Measurements from ENCODE around the gene ELF3.

ELF3 gene

DNA sequence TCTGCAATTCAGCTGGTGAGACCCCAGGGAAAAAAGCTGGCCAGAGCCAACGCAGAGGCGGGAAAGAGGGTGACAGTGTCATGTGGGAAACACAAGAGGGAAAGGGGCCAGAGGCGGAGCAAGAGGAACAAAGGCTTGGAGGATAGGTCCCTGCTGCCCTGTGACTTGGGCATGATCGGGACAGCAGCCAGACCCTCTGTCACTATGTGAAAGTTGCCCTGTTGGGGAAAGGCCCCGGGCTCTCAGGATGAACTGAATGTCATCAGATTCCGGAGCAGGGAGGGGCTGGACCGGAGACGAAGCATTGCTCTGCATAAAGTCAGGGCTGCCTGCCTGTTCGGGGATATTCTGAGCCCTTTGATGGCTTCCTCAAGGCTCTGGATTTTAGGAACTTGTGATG lies 5.7 kb upstream of the ELF3 start:
- no peaks in the 10 kb centered on the region for H3K9me2 ChIP-seq (replicated peaks; ENCODE audit: control insufficient read depth, low read length)
- H3K27me3 ChIP-seq (ENCODE audit: control insufficient read depth, low read length): no peaks in the 10 kb centered on the region
- peaks cover 34% of the 10 kb centered on the region for H3K36me3 ChIP-seq (ENCODE audit: control insufficient read depth, low read length)
- H3K4me1 ChIP-seq (ENCODE audit: control insufficient read depth, low read length): peaks cover 2% of the 10 kb centered on the region
- H3K79me2 ChIP-seq (ENCODE audit: control insufficient read depth, low read length): no peaks in the 10 kb centered on the region
- no peak overlapping the region for H3K4me2 ChIP-seq (ENCODE audit: low read length)
- no peak for TF ChIP-seq CTCF (IDR thresholded peaks at IDR 0.05; ENCODE audit: low read depth, low read length, poor library complexity, severe bottlenecking)
- TF ChIP-seq EZH2phosphoT487 (IDR thresholded peaks at IDR 0.05; ENCODE audit: borderline replicate concordance, low read length): no peak
- H4K20me1 ChIP-seq (ENCODE audit: control insufficient read depth, insufficient read depth, low read depth, low read length): 0 out of 2 replicates have a peak, but pooled peaks cover 3% of the 10 kb centered on the region
- no peak overlapping the region for H3K4me3 ChIP-seq (ENCODE audit: low read length)
- H3K27ac ChIP-seq (ENCODE audit: low read depth, low read length): no peak overlapping the region
- no peaks in the 10 kb centered on the region for H3F3A ChIP-seq (ENCODE audit: control insufficient read depth, insufficient read depth)
- H3K9me3 ChIP-seq (ENCODE audit: control insufficient read depth, insufficient read depth, low read length): no peaks in the 10 kb centered on the region

DNA sequence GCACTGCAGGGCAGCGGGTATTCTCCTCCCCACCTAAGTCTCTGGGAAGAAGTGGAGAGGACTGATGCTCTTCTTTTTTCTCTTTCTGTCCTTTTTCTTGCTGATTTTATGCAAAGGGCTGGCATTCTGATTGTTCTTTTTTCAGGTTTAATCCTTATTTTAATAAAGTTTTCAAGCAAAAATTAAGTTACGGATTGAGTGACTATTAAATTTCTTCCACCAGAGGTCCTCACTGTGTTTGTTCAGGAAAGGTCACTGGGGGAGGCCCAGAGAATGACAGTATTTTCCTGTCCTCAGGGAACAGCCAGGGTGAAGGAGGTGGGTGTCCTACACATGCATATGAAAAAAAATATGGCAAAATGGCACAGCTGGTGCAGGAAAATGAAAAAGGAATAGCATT lies 4.4 kb upstream of the ELF3 start:
- TF ChIP-seq EZH2phosphoT487 (IDR thresholded peaks at IDR 0.05; ENCODE audit: borderline replicate concordance, low read length) (no peak), CTCF (IDR thresholded peaks at IDR 0.05; ENCODE audit: low read depth, low read length, poor library complexity, severe bottlenecking) (no peak)
- Histone ChIP-seq H4K20me1 (ENCODE audit: control insufficient read depth, insufficient read depth, low read depth, low read length) (0 out of 2 replicates have a peak, but pooled peaks cover 3% of the 10 kb centered on the region), H3K9me2 (replicated peaks; ENCODE audit: control insufficient read depth, low read length) (no peaks in the 10 kb centered on the region), H3F3A (ENCODE audit: control insufficient read depth, insufficient read depth) (no peaks in the 10 kb centered on the region), H3K4me3 (ENCODE audit: low read length) (no peak overlapping the region), H3K4me2 (ENCODE audit: low read length) (no peak overlapping the region), H3K27me3 (ENCODE audit: control insufficient read depth, low read length) (no peaks in the 10 kb centered on the region), H3K4me1 (ENCODE audit: control insufficient read depth, low read length) (peaks cover 10% of the 10 kb centered on the region), H3K79me2 (ENCODE audit: control insufficient read depth, low read length) (no peaks in the 10 kb centered on the region), H3K36me3 (ENCODE audit: control insufficient read depth, low read length) (peaks cover 27% of the 10 kb centered on the region), H3K9me3 (ENCODE audit: control insufficient read depth, insufficient read depth, low read length) (no peaks in the 10 kb centered on the region), H3K27ac (ENCODE audit: low read depth, low read length) (no peak overlapping the region)

- Histone ChIP-seq H3K36me3 (ENCODE audit: control insufficient read depth, low read length) (peaks cover 27% of the 10 kb centered on the region), H3F3A (ENCODE audit: control insufficient read depth, insufficient read depth) (no peaks in the 10 kb centered on the region), H3K4me3 (ENCODE audit: low read length) (no peak overlapping the region), H3K4me2 (ENCODE audit: low read length) (no peak overlapping the region), H3K9me3 (ENCODE audit: control insufficient read depth, insufficient read depth, low read length) (no peaks in the 10 kb centered on the region), H3K79me2 (ENCODE audit: control insufficient read depth, low read length) (no peaks in the 10 kb centered on the region), H3K27me3 (ENCODE audit: control insufficient read depth, low read length) (no peaks in the 10 kb centered on the region), H3K9me2 (replicated peaks; ENCODE audit: control insufficient read depth, low read length) (no peaks in the 10 kb centered on the region), H4K20me1 (ENCODE audit: control insufficient read depth, insufficient read depth, low read depth, low read length) (0 out of 2 replicates have a peak, but pooled peaks cover 3% of the 10 kb centered on the region), H3K27ac (ENCODE audit: low read depth, low read length) (no peak overlapping the region), H3K4me1 (ENCODE audit: control insufficient read depth, low read length) (peaks cover 10% of the 10 kb centered on the region)
- TF ChIP-seq CTCF (IDR thresholded peaks at IDR 0.05; ENCODE audit: low read depth, low read length, poor library complexity, severe bottlenecking): no peak
- no peak for TF ChIP-seq EZH2phosphoT487 (IDR thresholded peaks at IDR 0.05; ENCODE audit: borderline replicate concordance, low read length)
Measured at GRCh38 chr1:202007304-202007703, 3.1 kb upstream of the ELF3 start.
